ENCODE results near the gene XCR1.

Gene XCR1

GRCh38 chr3:45967724-45968123, 59.6 kb downstream of the XCR1 start:
- DNase-seq (ENCODE audit: low spot score) = no peak
- H3K27ac ChIP-seq = no peak overlapping the region
- ChIA-PET CTCF (no interaction called here), POLR2A (ENCODE audit: low non-redundant PET) (no interaction called here)
- TF ChIP-seq CTCF (conservative IDR thresholded peaks at IDR 0.05; ENCODE audit: low read depth) = no peak

Data from RWPE1 (cell line).